HL-60 (cell line): ENCODE data around the gene GTF3C1.

ENCODE experiments used
- CTCF ChIP-seq: IDR thresholded peaks from one replicate; pipeline ENCODE4 v1.5.1; 2011; ENCODE audit warnings: low read length, control low read depth, inconsistent platforms; ENCODE audit not compliant: insufficient read depth
- GABPA ChIP-seq: IDR thresholded peaks from 2 replicates; pipeline ENCODE4 v1.6.1; 2012; ENCODE audit warnings: low read depth
- POLR2AphosphoS5 ChIP-seq: IDR thresholded peaks from 2 replicates; pipeline ENCODE4 v1.6.1; 2012; ENCODE audit warnings: low read depth
- REST ChIP-seq: IDR thresholded peaks from 2 replicates; pipeline ENCODE4 v1.6.1; 2012; ENCODE audit warnings: low read depth; ENCODE audit not compliant: insufficient replicate concordance

- TF ChIP-seq CTCF = no peak
- no peak for TF ChIP-seq REST
- TF ChIP-seq POLR2AphosphoS5 = no peak
- TF ChIP-seq GABPA = no peak
These were observed 78.9 kb downstream of the GTF3C1 start for GRCh38 chr16:27470567-27471431.
